Tibial nerve (tissue), 4 donors: ENCODE data around the gene GRM7. TPM values are rescaled to one million over a fixed set of nuclear protein-coding genes. Genes with fewer than 3 reads are reported as not detected.

Experiments
- DNase-seq, 2 donors: peaks; one replicate each; pipeline ENCODE4 v3.0.0-alpha.2; 2019; ENCODE audit warnings: low spot score in 2 of 2
- H3K27ac ChIP-seq, 4 donors: fragments of 200-600 bp; sonication (generic) in 3 of 4; one replicate each; pipeline ENCODE4 v1.5.1; 2017 to 2019; ENCODE audit warnings: mild to moderate bottlenecking in 1 of 4
- H3K27me3 ChIP-seq, 2 donors: fragments of 200-600 bp; sonication (generic) in 1 of 2; one replicate each; pipeline versions ENCODE4 v1.5.1 to v1.6.0; 2017 to 2019
- H3K36me3 ChIP-seq, 3 donors: fragments of 200-600 bp; sonication (generic); one replicate each; pipeline ENCODE4 v1.5.1; 2018 to 2019
- H3K4me1 ChIP-seq, 4 donors: fragments of 200-600 bp; sonication (generic) in 3 of 4; one replicate each; pipeline ENCODE4 v1.5.1; 2017 to 2019
- H3K4me3 ChIP-seq, 4 donors: fragments of 200-600 bp; sonication (generic) in 3 of 4; one replicate each; pipeline ENCODE4 v1.5.1; 2017 to 2019; ENCODE audit warnings: mild to moderate bottlenecking in 1 of 4, moderate library complexity in 1 of 4
- H3K9me3 ChIP-seq, 4 donors: fragments of 200-600 bp; sonication (generic) in 3 of 4; one replicate each; pipeline ENCODE4 v1.5.1; 2017 to 2019
- EP300 ChIP-seq, 2 donors: sonication (generic); formaldehyde crosslinking; IDR thresholded peaks; one replicate each; pipeline ENCODE4 v1.6.1; 2017; ENCODE audit warnings: antibody characterized with exemption in 2 of 2, mild to moderate bottlenecking in 1 of 2
- POLR2A ChIP-seq, 2 donors: fragments of 450-650 bp; IDR thresholded peaks; one replicate each; pipeline ENCODE4 v1.6.1; 2017; ENCODE audit warnings: antibody characterized with exemption in 2 of 2, mild to moderate bottlenecking in 2 of 2, moderate library complexity in 2 of 2
- WGBS, 2 donors: methylation state at CpG; one replicate each; pipeline ENCODE4 v1.1.5; 2018; 5-methylcytosine and 5-hydroxymethylcytosine counted together
- total RNA-seq, 4 donors: library from RNA; depleted of rRNA; stranded (reverse); fragments of >200 nt; gene quantifications; one replicate each; pipeline ENCODE4 v1.1.0, GENCODE V29; 2016
- TF ChIP-seq, protein P1 (sequence below), 5 experiments: fragments of 200-600 bp in 3 of 5; fragments of 450-650 bp in 2 of 5; sonication (generic) in 3 of 5; IDR thresholded peaks; one replicate each; pipeline ENCODE4 v1.5.1; 2016 to 2019; ENCODE audit warnings: antibody characterized with exemption in 5 of 5, mild to moderate bottlenecking in 3 of 5, moderate library complexity in 2 of 5

GRM7 gene
- total RNA-seq, 4 donors from 2014 or later, result 0.22 to 0.84 TPM; not detected in 2

DNA sequence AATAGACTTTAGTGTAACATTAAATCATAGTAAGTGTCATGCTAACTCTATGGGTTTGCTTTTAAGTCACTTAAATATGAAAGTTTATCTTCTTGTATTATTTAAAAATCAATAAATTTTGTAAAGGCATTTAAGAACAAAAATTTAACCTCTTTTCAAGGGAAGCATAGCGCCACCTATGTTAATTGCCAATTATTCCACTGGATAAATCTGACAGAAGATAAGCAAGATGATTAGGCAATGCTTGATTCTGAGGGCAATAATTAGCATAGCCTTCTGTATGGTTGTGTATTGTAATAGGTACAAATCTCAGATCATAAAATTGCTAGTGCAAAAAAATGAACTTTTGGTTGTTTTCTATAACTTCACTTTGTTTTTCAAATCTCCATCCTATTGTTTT, 560.1 kb downstream of the GRM7 start:
- no peak for DNase-seq
- TF ChIP-seq EP300 (IDR thresholded peaks at IDR 0.05) (no peak), POLR2A (IDR thresholded peaks at IDR 0.05) (no peak)
- TF ChIP-seq, protein P1, sequence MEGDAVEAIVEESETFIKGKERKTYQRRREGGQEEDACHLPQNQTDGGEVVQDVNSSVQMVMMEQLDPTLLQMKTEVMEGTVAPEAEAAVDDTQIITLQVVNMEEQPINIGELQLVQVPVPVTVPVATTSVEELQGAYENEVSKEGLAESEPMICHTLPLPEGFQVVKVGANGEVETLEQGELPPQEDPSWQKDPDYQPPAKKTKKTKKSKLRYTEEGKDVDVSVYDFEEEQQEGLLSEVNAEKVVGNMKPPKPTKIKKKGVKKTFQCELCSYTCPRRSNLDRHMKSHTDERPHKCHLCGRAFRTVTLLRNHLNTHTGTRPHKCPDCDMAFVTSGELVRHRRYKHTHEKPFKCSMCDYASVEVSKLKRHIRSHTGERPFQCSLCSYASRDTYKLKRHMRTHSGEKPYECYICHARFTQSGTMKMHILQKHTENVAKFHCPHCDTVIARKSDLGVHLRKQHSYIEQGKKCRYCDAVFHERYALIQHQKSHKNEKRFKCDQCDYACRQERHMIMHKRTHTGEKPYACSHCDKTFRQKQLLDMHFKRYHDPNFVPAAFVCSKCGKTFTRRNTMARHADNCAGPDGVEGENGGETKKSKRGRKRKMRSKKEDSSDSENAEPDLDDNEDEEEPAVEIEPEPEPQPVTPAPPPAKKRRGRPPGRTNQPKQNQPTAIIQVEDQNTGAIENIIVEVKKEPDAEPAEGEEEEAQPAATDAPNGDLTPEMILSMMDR (IDR thresholded peaks at IDR 0.05), result no peak

DNA sequence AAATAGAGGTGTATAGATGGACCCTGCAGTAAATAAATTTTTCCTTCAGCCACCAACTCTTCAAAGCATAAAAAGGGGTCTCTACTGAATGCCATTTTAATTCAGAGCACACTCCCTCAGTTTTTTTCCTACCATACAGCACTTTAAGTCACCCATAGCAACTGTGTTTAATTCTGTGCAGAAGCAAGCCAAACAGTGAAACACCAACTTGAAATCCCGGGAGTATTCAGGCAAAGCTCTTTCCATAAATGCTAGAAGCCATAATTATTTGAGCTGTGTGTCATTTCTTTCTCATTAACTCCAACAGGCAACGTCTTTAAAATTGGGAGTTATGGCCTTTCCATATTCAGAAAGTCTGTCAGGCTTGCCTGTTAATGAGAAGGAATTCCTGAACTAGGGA, 562.1 kb downstream of the GRM7 start:
- WGBS, 2 donors, result 42 to 48% methylated on average over 2 of the region's 2 CpGs

More for the DNA sequence above, 560.1 kb downstream of the GRM7 start:
- WGBS, 2 donors, result 90 to 96% methylated on average over 1 of the region's 1 CpG
- Histone ChIP-seq H3K27ac (no peak overlapping the region), H3K4me1 (no peaks in the 10 kb centered on the region), H3K36me3 (no peaks in the 10 kb centered on the region), H3K4me3 (no peak overlapping the region), H3K27me3 (no peaks in the 10 kb centered on the region), H3K9me3 (no peaks in the 10 kb centered on the region)

DNA sequence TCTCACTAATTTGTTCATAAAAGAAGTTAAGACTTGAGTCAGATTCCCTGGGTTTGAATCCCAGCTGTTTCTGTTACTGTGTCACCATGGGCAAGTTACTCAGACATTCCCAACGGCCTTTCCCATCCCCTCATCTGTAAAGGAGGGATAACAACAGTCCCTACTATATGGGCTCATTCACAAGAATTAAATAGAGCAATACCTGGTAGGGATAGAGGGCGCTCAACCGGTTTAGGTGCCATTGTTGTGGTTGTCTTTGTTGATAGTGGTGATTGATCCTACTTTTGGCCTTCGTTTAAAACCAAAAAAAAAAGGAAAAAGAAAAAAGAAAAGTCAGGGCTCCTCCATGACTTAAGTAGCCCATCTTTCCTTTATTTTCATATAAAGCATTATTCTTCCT, 563.1 kb downstream of the GRM7 start:
- Histone ChIP-seq H3K9me3 (no peaks in the 10 kb centered on the region), H3K4me1 (no peaks in the 10 kb centered on the region), H3K4me3 (no peak overlapping the region), H3K27me3 (no peaks in the 10 kb centered on the region), H3K27ac (no peak overlapping the region), H3K36me3 (no peaks in the 10 kb centered on the region)
- DNase-seq, result no peak
- 80 to 83% methylated on average over 4 of the region's 4 CpGs for WGBS, 2 donors
- no peak for TF ChIP-seq POLR2A (IDR thresholded peaks at IDR 0.05)
- no peak for TF ChIP-seq EP300 (IDR thresholded peaks at IDR 0.05)
- TF ChIP-seq, protein P1 (IDR thresholded peaks at IDR 0.05), result no peak

More for the DNA sequence above, 562.1 kb downstream of the GRM7 start:
- H3K27me3 ChIP-seq, result no peaks in the 10 kb centered on the region
- DNase-seq, result no peak
- H3K4me1 ChIP-seq, result no peaks in the 10 kb centered on the region
- H3K36me3 ChIP-seq, result no peaks in the 10 kb centered on the region
- TF ChIP-seq EP300 (IDR thresholded peaks at IDR 0.05) (no peak), POLR2A (IDR thresholded peaks at IDR 0.05) (no peak)
- TF ChIP-seq, protein P1 (IDR thresholded peaks at IDR 0.05), result no peak
- H3K4me3 ChIP-seq, result no peak overlapping the region
- no peaks in the 10 kb centered on the region for H3K9me3 ChIP-seq
- no peak overlapping the region for H3K27ac ChIP-seq

DNA sequence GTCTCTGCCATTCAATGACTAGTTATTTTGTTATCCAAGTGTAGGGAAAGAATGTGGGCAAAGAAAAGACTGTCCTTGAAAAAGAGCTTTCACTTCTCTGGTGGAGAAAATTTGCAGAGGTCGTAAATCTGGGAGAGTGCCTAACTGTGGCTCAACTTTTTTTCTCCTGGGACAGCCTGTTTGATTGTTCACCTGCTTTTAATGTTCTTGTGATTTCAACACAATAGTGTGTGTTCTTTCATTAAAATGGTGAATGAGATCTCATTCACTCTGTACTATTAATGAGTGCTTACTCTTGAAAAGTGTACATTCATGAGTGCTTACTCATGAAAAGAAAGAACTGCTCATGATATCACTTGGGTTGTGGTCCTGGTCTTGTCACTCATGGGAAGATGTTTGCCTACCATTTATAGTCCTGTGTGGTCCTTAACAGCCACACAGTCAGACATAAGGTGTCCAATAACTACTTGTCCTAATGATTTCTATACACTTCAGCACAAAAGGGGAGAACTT, 567.3 kb downstream of the GRM7 start:
- H3K4me1 ChIP-seq, result no peaks in the 10 kb centered on the region
- WGBS, 2 donors, result 41 to 67% methylated on average over 1 of the region's 1 CpG
- H3K36me3 ChIP-seq, result no peaks in the 10 kb centered on the region
- no peaks in the 10 kb centered on the region for H3K27me3 ChIP-seq
- peaks cover 0 to 12% (median 4%) of the 10 kb centered on the region in 4 donors for H3K9me3 ChIP-seq
- no peak for DNase-seq
- TF ChIP-seq, protein P1 (IDR thresholded peaks at IDR 0.05), result no peak
- TF ChIP-seq POLR2A (IDR thresholded peaks at IDR 0.05), result no peak
- no peak for TF ChIP-seq EP300 (IDR thresholded peaks at IDR 0.05)
- H3K27ac ChIP-seq, result no peak overlapping the region
- H3K4me3 ChIP-seq, result no peak overlapping the region

DNA sequence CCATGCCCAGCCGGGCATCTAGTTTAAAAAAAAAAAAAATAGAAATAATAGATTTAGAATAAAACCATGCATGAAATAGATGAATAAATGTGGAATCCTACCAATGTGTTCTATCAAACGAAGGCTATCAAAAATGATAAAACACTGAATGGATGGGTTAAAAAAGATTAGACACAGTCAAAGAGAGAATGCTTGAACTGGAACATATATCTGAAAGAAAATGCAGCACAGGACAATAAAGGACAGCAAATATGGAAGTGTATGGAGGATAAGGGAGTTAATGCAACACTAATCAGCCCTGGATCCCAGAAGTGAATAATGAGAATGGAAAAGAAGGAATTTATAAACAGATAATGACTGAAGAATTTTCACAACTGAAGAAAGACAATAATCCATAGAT, 571.7 kb downstream of the GRM7 start:
- Histone ChIP-seq H3K36me3 (no peaks in the 10 kb centered on the region), H3K27ac (no peak overlapping the region), H3K9me3 (peaks cover 0 to 22% (median 6%) of the 10 kb centered on the region in 4 donors), H3K27me3 (no peaks in the 10 kb centered on the region), H3K4me1 (no peaks in the 10 kb centered on the region), H3K4me3 (no peak overlapping the region)
- DNase-seq, result no peak
- 91 to 96% methylated on average over 2 of the region's 2 CpGs for WGBS, 2 donors
- TF ChIP-seq, protein P1 (IDR thresholded peaks at IDR 0.05), result no peak
- no peak for TF ChIP-seq POLR2A (IDR thresholded peaks at IDR 0.05)
- no peak for TF ChIP-seq EP300 (IDR thresholded peaks at IDR 0.05)
